Endodermal cell (in vitro differentiated cells): ENCODE data around the gene SENP7. TPM values are rescaled to one million over a fixed set of nuclear protein-coding genes. Genes with fewer than 3 reads are reported as not detected.

ENCODE experiments used
- DNase-seq: peaks from one replicate; pipeline ENCODE4 v3.0.0-alpha.2; 2017
- H3K27ac ChIP-seq: 2 replicates; pipeline ENCODE4 v1.5.1; 2013; ENCODE audit warnings: mild to moderate bottlenecking, low read depth, low read length, moderate library complexity
- H3K27me3 ChIP-seq: 2 replicates; pipeline ENCODE4 v1.6.1; 2013; ENCODE audit warnings: mild to moderate bottlenecking, low read length, moderate library complexity; ENCODE audit not compliant: insufficient read depth, control insufficient read depth, poor library complexity, severe bottlenecking
- H3K36me3 ChIP-seq: 2 replicates; pipeline ENCODE4 v1.7.0; 2013; ENCODE audit warnings: mild to moderate bottlenecking, low read length, moderate library complexity; ENCODE audit not compliant: control insufficient read depth, insufficient read depth
- H3K4me1 ChIP-seq: one replicate; pipeline ENCODE4 v1.7.0; 2013; ENCODE audit warnings: low read length; ENCODE audit not compliant: control insufficient read depth, insufficient read depth
- H3K4me3 ChIP-seq: 2 replicates; pipeline ENCODE4 v1.5.1; 2013; ENCODE audit warnings: mild to moderate bottlenecking, low read length, moderate library complexity
- H3K9ac ChIP-seq: 2 replicates; pipeline ENCODE4 v1.6.1; 2013; ENCODE audit warnings: mild to moderate bottlenecking, low read length, moderate library complexity; ENCODE audit not compliant: poor library complexity, severe bottlenecking; ENCODE audit errors: extremely low read depth
- H3K9me3 ChIP-seq: 2 replicates; pipeline ENCODE4 v1.6.1; 2013; ENCODE audit warnings: mild to moderate bottlenecking, low read length, moderate library complexity; ENCODE audit not compliant: control insufficient read depth
- H3K27ac Mint-ChIP-seq: 2 replicates; pipeline ENCODE4 v1.8.0; 2020; ENCODE audit warnings: mixed read lengths
- H3K27me3 Mint-ChIP-seq: 2 replicates; pipeline ENCODE4 v1.8.0; 2021; ENCODE audit warnings: mild to moderate bottlenecking, mixed read lengths; ENCODE audit not compliant: insufficient read depth
- H3K36me3 Mint-ChIP-seq: 2 replicates; pipeline ENCODE4 v1.8.0; 2020; ENCODE audit warnings: low read depth, mixed read lengths
- H3K4me1 Mint-ChIP-seq: 2 replicates; pipeline ENCODE4 v1.8.0; 2020; ENCODE audit warnings: mixed read lengths
- H3K4me3 Mint-ChIP-seq: 2 replicates; pipeline ENCODE4 v1.8.0; 2020; ENCODE audit warnings: mild to moderate bottlenecking, moderate library complexity, mixed read lengths
- H3K9me3 Mint-ChIP-seq: 2 replicates; pipeline ENCODE4 v1.8.0; 2020; ENCODE audit warnings: mild to moderate bottlenecking, mixed read lengths
- CTCF ChIP-seq: fragments of 200-600 bp; sonication (generic); conservative IDR thresholded peaks from 2 replicates; pipeline ENCODE4 v1.5.0; 2021; ENCODE audit warnings: antibody characterized with exemption, mild to moderate bottlenecking
- WGBS, 2 experiments: methylation state at CpG; one replicate each; pipeline versions ENCODE4 v1.1.5 to v1.1.7; 2013; ENCODE audit warnings: missing lambda C conversion rate in 2 of 2, mixed read lengths in 1 of 2; ENCODE audit not compliant: insufficient coverage in 1 of 2, insufficient read length in 1 of 2; 5-methylcytosine and 5-hydroxymethylcytosine counted together
- total RNA-seq, 2 donors: library from RNA; stranded (reverse); fragmentation: NEBNext Ultra II Directional in 1 of 2; extraction: Animal tissue kit (Norgen Biotek cat#: 25700) in 1 of 2; gene quantifications; 2 replicates in 1 of 2; 3 replicates in 1 of 2; pipeline ENCODE4 v1.2.1, GENCODE V29; 2021

The SENP7 gene
- total RNA-seq, 2 donors from 2014 or later: 19.3 to 22.1 TPM

GRCh38 chr3:101362406-101362805 is 150.6 kb downstream of the SENP7 start:
- Histone ChIP-seq H3K36me3 (peaks cover 14% of the 10 kb centered on the region), H3K9me3 (peaks cover 15% of the 10 kb centered on the region), H3K4me1 (no peaks in the 10 kb centered on the region), H3K9ac (no peak overlapping the region), H3K4me3 (no peak overlapping the region), H3K27me3 (no peaks in the 10 kb centered on the region), H3K27ac (no peak overlapping the region)
- Mint-ChIP-seq H3K36me3 (peaks cover 28% of the 10 kb centered on the region), H3K4me3 (no peak overlapping the region), H3K27me3 (no peaks in the 10 kb centered on the region), H3K27ac (no peak overlapping the region), H3K4me1 (no peaks in the 10 kb centered on the region), H3K9me3 (no peaks in the 10 kb centered on the region)
- DNase-seq: no peak
- WGBS, 2 experiments: 97% methylated on average over 2 of the region's 2 CpGs; no CpG with 5 or more reads in 1 of the 2 experiments
- no peak for TF ChIP-seq CTCF

GRCh38 chr3:101351829-101352228 is 161.2 kb downstream of the SENP7 start:
- no peaks in the 10 kb centered on the region for H3K9me3 Mint-ChIP-seq
- H3K9me3 ChIP-seq: peaks cover 4% of the 10 kb centered on the region
- H3K9ac ChIP-seq: no peak overlapping the region
- peaks cover 4% of the 10 kb centered on the region for H3K36me3 ChIP-seq
- no peaks in the 10 kb centered on the region for H3K27me3 ChIP-seq
- no peak for TF ChIP-seq CTCF
- no peaks in the 10 kb centered on the region for H3K4me1 Mint-ChIP-seq
- H3K27ac ChIP-seq: no peak overlapping the region
- H3K4me3 ChIP-seq: no peak overlapping the region
- no peak overlapping the region for H3K4me3 Mint-ChIP-seq
- H3K27me3 Mint-ChIP-seq: no peaks in the 10 kb centered on the region
- no peaks in the 10 kb centered on the region for H3K4me1 ChIP-seq
- peaks cover 19% of the 10 kb centered on the region for H3K36me3 Mint-ChIP-seq
- DNase-seq: no peak
- WGBS, 2 experiments: 94% methylated on average over 1 of the region's 1 CpG; no CpG with 5 or more reads in 1 of the 2 experiments
- H3K27ac Mint-ChIP-seq: no peak overlapping the region

GRCh38 chr3:101340591-101340990 is 172.4 kb downstream of the SENP7 start:
- 92% methylated on average over 2 of the region's 2 CpGs; no CpG with 5 or more reads in 1 of the 2 experiments for WGBS, 2 experiments
- no peaks in the 10 kb centered on the region for H3K27me3 Mint-ChIP-seq
- H3K4me3 Mint-ChIP-seq: no peak overlapping the region

More at GRCh38 chr3:101340591-101340990, 172.4 kb downstream of the SENP7 start:
- Mint-ChIP-seq H3K36me3 (no peaks in the 10 kb centered on the region), H3K27ac (no peak overlapping the region), H3K4me1 (no peaks in the 10 kb centered on the region), H3K9me3 (no peaks in the 10 kb centered on the region)
- Histone ChIP-seq H3K27ac (no peak overlapping the region), H3K4me3 (no peak overlapping the region), H3K36me3 (peaks cover 31% of the 10 kb centered on the region), H3K9me3 (no peaks in the 10 kb centered on the region), H3K4me1 (no peaks in the 10 kb centered on the region), H3K9ac (no peak overlapping the region), H3K27me3 (no peaks in the 10 kb centered on the region)
- DNase-seq: no peak
- TF ChIP-seq CTCF: no peak
